ENCODE data around the gene RNF217.

RNF217 gene

GRCh38 chr6:125095580-125096301, 133.5 kb downstream of the RNF217 start:
- no peak for TF ChIP-seq CTCF (IDR thresholded peaks at IDR 0.05; ENCODE audit: insufficient read depth, missing control alignments)
- no peak for DNase-seq (ENCODE audit: insufficient read length, low spot score)
- FAIRE-seq, result no peak

DNA sequence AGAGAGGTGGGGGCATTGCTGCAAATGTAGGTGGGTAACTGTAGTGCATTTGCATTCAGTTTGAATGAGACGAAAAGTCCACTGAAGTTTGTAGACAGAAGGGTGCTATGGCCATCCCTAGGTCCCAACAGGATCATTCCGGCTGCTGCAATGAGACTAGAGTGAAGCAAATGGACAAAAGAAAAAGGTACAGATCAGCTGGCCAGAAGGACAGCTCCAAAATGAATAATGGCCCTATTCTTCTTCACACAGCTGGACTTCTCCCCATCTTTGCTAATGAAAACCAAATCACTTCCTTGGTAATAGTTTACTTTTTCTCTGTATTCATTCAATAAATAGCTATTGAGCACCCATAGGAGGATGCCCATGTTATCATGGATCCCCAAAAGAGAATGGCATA, 134.9 kb downstream of the RNF217 start:
- TF ChIP-seq CTCF (IDR thresholded peaks at IDR 0.05; ENCODE audit: insufficient read depth, missing control alignments), result no peak
- DNase-seq (ENCODE audit: insufficient read length, low spot score) (no peak), FAIRE-seq (no peak)

- no peak for FAIRE-seq
- no peak for TF ChIP-seq CTCF (IDR thresholded peaks at IDR 0.05; ENCODE audit: insufficient read depth, missing control alignments)
Measured at GRCh38 chr6:125098253-125098652, 136.0 kb downstream of the RNF217 start.

GRCh38 chr6:125099211-125100073, 137.2 kb downstream of the RNF217 start:
- TF ChIP-seq CTCF (IDR thresholded peaks at IDR 0.05; ENCODE audit: insufficient read depth, missing control alignments), result no peak
- FAIRE-seq, result no peak
- DNase-seq (ENCODE audit: insufficient read length, low spot score), result peak; percentile 46

More at GRCh38 chr6:125098253-125098652, 136.0 kb downstream of the RNF217 start:
- no peak for DNase-seq (ENCODE audit: insufficient read length, low spot score)

DNA sequence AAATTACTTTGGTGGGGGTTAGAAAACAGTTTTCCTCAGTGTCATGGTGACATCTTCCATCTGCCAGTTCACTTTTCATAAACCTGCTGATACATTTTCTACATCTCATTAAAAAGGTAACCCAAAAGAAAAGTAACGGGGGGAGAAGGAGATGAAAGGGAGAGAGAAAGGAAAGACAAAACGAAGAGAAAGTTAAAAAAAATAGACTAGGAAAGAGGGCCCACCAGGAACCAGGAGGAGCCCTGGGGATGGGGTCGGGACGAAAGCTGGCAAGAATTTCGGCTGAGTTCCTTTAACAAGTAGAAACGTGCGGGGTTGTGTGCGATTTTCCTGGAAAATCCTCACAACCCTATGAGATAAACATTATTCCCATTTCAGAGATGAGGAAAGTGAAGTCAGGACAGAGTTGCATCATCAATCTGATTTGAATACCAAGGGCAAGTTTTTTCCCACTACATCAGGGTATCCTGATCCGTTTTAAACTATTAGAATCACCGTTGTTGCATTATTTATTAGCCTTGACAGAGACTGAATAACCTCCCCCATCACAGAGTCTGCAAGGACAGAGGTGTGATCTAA, 137.9 kb downstream of the RNF217 start:
- FAIRE-seq, result no peak
- DNase-seq (ENCODE audit: insufficient read length, low spot score), result no peak
- TF ChIP-seq CTCF (IDR thresholded peaks at IDR 0.05; ENCODE audit: insufficient read depth, missing control alignments), result no peak

- FAIRE-seq (no peak), DNase-seq (ENCODE audit: insufficient read length, low spot score) (no peak)
- no peak for TF ChIP-seq CTCF (IDR thresholded peaks at IDR 0.05; ENCODE audit: insufficient read depth, missing control alignments)
Measured at GRCh38 chr6:125101128-125101527, 138.9 kb downstream of the RNF217 start.
